AG04450 (cell line): ENCODE results near the gene ACOXL. TPM values are rescaled to one million over a fixed set of nuclear protein-coding genes. Genes with fewer than 3 reads are reported as not detected.

ENCODE experiments used
- CTCF ChIA-PET: fragments of 300-600, 350-600 bp; formaldehyde crosslinking; extraction: SDS; loops from one replicate; lab custom pipeline; 2022; ENCODE audit warnings: antibody characterized with exemption, inconsistent platforms; lab: Charles Lee
- POLR2A ChIA-PET: fragments of 350-600 bp; formaldehyde crosslinking; extraction: SDS; loops from one replicate; lab custom pipeline; 2021; ENCODE audit warnings: antibody characterized with exemption, inconsistent platforms; lab: Yijun Ruan, JAX
- DNase-seq: peaks from one replicate; pipeline ENCODE4 v3.0.0-alpha.2; 2011; ENCODE audit warnings: low read depth, low spot score
- H3K27ac ChIP-seq: one replicate; pipeline ENCODE4 v1.5.1; 2012; ENCODE audit warnings: low read depth, low read length, control low read depth
- H3K27me3 ChIP-seq: one replicate; pipeline ENCODE4 v1.6.0; 2012; ENCODE audit warnings: low read length; ENCODE audit not compliant: control insufficient read depth, insufficient read depth
- H3K4me3 ChIP-seq: 2 replicates; pipeline ENCODE4 v1.5.1; 2011; ENCODE audit warnings: mild to moderate bottlenecking, low read depth, low read length, control low read depth
- H3K9me3 ChIP-seq: 2 replicates; pipeline ENCODE4 v1.5.1; 2012; ENCODE audit warnings: low read length; ENCODE audit not compliant: control insufficient read depth, insufficient read depth
- polyA plus RNA-seq: library from polyadenylated mRNA; depleted of rRNA; stranded (reverse); fragments of >200 nt; gene quantifications from 2 replicates; pipeline ENCODE4 v1.2.3, GENCODE V29; 2011
- TF ChIP-seq, protein P1 (sequence below): IDR thresholded peaks from 2 replicates; pipeline ENCODE4 v1.5.1; 2011; ENCODE audit warnings: low read depth, low read length, control low read depth, inconsistent platforms

ACOXL gene
- polyA plus RNA-seq, 1 experiment, result not detected

DNA sequence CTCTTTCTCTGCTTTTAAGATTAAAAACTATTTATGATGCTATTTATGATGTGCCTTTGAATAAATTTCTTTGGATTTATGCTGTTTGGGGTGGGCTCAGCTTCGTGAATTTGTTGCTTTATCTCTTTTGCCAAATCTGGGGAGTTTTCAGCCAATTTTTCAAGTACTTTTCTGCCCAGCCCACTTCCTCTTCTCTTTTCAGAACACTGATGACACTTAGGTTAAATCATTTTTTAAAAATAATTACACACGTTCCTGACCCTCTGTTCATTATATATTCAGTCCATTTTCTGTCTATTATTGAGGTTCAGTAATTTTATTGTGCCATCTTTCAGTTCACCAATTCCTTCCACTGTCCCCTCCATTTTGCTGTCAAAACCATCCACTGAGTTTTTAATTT lies 373.6 kb downstream of the ACOXL start:
- peaks cover 6% of the 10 kb centered on the region for H3K27me3 ChIP-seq
- H3K4me3 ChIP-seq, result no peak overlapping the region
- no peak overlapping the region for H3K27ac ChIP-seq
- ChIA-PET CTCF (no interaction called here), POLR2A (no interaction called here)
- DNase-seq, result no peak
- H3K9me3 ChIP-seq, result no peaks in the 10 kb centered on the region
- TF ChIP-seq, protein P1, sequence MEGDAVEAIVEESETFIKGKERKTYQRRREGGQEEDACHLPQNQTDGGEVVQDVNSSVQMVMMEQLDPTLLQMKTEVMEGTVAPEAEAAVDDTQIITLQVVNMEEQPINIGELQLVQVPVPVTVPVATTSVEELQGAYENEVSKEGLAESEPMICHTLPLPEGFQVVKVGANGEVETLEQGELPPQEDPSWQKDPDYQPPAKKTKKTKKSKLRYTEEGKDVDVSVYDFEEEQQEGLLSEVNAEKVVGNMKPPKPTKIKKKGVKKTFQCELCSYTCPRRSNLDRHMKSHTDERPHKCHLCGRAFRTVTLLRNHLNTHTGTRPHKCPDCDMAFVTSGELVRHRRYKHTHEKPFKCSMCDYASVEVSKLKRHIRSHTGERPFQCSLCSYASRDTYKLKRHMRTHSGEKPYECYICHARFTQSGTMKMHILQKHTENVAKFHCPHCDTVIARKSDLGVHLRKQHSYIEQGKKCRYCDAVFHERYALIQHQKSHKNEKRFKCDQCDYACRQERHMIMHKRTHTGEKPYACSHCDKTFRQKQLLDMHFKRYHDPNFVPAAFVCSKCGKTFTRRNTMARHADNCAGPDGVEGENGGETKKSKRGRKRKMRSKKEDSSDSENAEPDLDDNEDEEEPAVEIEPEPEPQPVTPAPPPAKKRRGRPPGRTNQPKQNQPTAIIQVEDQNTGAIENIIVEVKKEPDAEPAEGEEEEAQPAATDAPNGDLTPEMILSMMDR, result no peak

DNA sequence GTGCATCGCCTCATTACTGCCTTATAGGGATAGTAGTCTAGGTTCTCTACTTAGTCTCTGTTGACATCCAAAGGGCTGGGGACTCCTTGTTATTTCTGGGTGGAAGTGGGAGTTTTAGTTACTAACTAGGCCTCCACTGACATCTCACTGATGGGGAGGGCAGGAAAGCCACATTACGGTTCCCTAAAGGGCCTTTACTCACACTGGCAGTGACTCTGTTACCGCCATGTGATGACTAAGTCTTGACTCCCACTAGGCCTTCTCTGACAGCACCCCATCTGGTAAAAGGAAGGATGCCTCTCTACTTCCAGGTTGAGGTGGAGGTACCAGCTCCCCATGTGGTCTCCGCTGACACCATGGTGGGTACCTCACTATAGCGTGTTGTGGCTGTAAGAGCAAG lies 374.3 kb downstream of the ACOXL start:
- Histone ChIP-seq H3K4me3 (no peak overlapping the region), H3K9me3 (no peaks in the 10 kb centered on the region), H3K27ac (no peak overlapping the region), H3K27me3 (peaks cover 6% of the 10 kb centered on the region)
- ChIA-PET POLR2A (no interaction called here), CTCF (interaction anchor here (0.7 kb wide), 1 partner anchor 47 kb away, joined by 3 read pairs; no protein-coding TSS in a partner anchor)
- DNase-seq, result no peak
- TF ChIP-seq, protein P1, result no peak

DNA sequence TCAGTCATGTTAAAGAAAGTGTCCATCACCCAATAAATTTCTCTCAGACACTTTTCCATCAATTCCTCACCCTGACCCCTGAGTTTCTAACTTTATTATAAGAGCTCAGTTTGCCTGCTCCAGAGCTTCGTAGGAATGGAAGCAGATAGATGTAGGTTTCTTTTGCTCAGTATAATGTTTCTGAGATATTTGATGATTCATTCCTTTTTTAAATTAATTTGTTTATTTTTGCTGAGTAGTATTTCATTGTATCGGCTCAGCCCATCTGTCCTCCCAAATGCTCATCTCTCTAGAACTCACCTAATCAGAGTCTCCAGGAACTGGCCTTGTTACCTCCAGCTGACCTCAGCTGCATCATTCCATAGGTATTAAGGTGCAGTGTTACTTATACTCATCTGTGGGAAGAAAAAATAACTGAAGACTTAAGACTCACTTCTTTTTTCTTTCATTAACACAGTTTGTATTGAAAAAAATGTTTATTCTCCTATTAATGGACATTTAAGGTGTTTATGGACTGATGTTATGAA lies 376.4 kb downstream of the ACOXL start:
- POLR2A ChIA-PET, result no interaction called here
- TF ChIP-seq, protein P1, result no peak
- no peak for DNase-seq
- Histone ChIP-seq H3K27me3 (peaks cover 14% of the 10 kb centered on the region), H3K9me3 (no peaks in the 10 kb centered on the region), H3K4me3 (no peak overlapping the region), H3K27ac (no peak overlapping the region)
- CTCF ChIA-PET, result no interaction called here

DNA sequence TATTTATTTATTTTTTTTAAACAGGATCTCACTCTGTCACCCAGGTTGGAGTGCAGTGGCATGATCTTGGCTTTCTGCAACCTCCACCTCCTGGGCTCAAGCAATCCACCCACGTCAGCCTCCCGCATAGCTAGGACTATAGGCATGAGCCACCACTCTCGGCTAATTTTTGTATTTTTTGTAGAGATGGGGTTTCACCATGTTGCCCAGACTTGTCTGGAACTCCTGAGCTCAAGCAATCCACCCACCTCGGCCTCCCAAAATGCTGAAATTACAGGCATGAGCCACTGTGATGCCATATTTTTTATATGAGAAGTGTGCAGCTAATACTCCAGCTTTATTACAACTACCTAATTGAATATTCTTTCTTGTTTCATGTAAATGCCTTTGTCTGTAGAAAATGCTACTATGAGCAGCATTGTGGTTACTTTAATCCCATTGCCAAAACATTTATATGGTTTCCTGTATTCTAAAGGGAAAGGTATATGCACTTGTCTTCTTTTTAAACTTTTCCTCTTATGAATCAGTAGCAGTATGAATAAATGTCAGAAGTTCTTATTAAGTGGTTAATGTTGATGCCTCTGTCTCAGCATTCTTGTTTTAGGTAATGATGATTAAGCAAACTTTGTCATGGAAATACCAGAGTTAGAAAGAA lies 378.9 kb downstream of the ACOXL start:
- CTCF ChIA-PET, result no interaction called here
- TF ChIP-seq, protein P1, result no peak
- Histone ChIP-seq H3K9me3 (no peaks in the 10 kb centered on the region), H3K27ac (no peak overlapping the region), H3K27me3 (peaks cover 22% of the 10 kb centered on the region), H3K4me3 (no peak overlapping the region)
- POLR2A ChIA-PET, result no interaction called here
- DNase-seq, result no peak

DNA sequence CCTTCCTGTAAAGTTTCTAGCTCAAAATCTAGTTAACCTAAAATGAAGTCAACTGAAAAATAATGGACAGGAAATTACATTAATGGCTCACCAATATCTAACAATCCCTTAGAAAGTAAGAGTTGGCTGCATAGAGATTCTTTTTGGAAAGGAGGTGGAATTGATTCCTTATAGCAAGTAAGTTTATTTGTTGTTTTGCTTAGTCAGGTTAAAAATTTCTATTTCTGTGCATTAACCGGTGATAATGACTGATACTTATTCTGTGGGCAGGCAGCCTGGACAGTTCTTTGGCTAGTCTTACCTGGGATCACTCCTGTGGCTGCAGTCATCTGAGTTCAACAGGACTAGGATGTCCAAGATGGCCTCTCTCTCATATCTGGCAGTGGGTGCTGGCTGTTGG lies 381.5 kb downstream of the ACOXL start:
- no peak overlapping the region for H3K4me3 ChIP-seq
- TF ChIP-seq, protein P1, result no peak
- H3K9me3 ChIP-seq, result peaks cover 4% of the 10 kb centered on the region
- H3K27me3 ChIP-seq, result peaks cover 26% of the 10 kb centered on the region
- no peak for DNase-seq
- ChIA-PET POLR2A (no interaction called here), CTCF (no interaction called here)
- no peak overlapping the region for H3K27ac ChIP-seq
